Stomach (tissue), 4 donors: ENCODE data around the gene PTPRT.

Source experiments
- CTCF ChIP-seq, 7 experiments: fragments of 450-650 bp in 4 of 7; fragments of 200-600 bp in 3 of 7; sonication (generic) in 3 of 7; IDR thresholded peaks; one replicate each; pipeline ENCODE4 v1.5.1; 2016 to 2019; ENCODE audit warnings: antibody characterized with exemption in 7 of 7, control low read depth in 2 of 7, mild to moderate bottlenecking in 1 of 7
- EP300 ChIP-seq: sonication (generic); formaldehyde crosslinking; IDR thresholded peaks from one replicate; pipeline ENCODE4 v1.6.1; 2017; ENCODE audit warnings: antibody characterized with exemption
- POLR2A ChIP-seq, 4 donors: fragments of 450-650 bp; IDR thresholded peaks; one replicate each; pipeline ENCODE4 v1.6.1; 2016; ENCODE audit warnings: antibody characterized with exemption in 4 of 4, control low read depth in 2 of 4, mild to moderate bottlenecking in 1 of 4, moderate library complexity in 1 of 4
- POLR2AphosphoS5 ChIP-seq, 3 donors: sonication (generic); formaldehyde crosslinking; IDR thresholded peaks; one replicate each; pipeline ENCODE4 v1.6.1; 2016; ENCODE audit warnings: antibody characterized with exemption in 3 of 3

GRCh38 chr20:42267793-42268384 lies 921.8 kb downstream of the PTPRT start:
- TF ChIP-seq CTCF (IDR thresholded peaks at IDR 0.05) = no peak
- TF ChIP-seq POLR2AphosphoS5 (IDR thresholded peaks at IDR 0.05) = no peak
- TF ChIP-seq POLR2A (IDR thresholded peaks at IDR 0.05) = no peak
- no peak for TF ChIP-seq EP300
